ENCODE data around the gene TBXT.

DNA sequence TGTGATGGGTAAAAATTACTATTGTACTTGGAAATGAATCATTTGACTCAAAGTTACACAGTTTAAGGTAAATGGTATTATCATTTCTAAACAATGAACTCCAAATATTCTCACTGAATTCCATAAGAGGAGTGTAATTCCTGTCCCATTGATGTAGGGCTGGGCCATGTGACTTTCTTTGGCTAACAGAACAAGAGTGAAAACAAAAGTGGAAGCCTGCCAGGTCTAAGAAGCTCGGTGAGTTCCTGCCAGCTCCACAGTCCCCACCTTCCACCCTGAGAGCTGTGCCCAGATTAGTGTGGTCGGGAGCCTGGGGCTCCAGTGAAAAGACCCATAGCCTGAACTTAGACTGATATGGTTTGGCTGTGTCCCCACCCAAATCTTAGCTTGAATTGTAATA, 24.6 kb downstream of the TBXT start:
- TF ChIP-seq POLR2A (IDR thresholded peaks at IDR 0.05): no peak
- no peak for TF ChIP-seq CTCF (IDR thresholded peaks at IDR 0.05)
- TF ChIP-seq EP300 (IDR thresholded peaks at IDR 0.05): no peak
- TF ChIP-seq POLR2AphosphoS5 (IDR thresholded peaks at IDR 0.05): no peak

Measured in stomach (tissue), 4 donors.